ENCODE measurements around the gene DCTN2.

- TF ChIP-seq FOXA1 (IDR thresholded peaks at IDR 0.05), result no peak
- TF ChIP-seq CTBP1 (IDR thresholded peaks at IDR 0.05; ENCODE audit: borderline replicate concordance), result no peak
- TF ChIP-seq TARDBP (IDR thresholded peaks at IDR 0.05), result no peak
- no peak for TF ChIP-seq ELF4 (IDR thresholded peaks at IDR 0.05)
Measured at GRCh38 chr12:57518920-57519795, 27.8 kb downstream of the DCTN2 start.
